Lower leg skin (tissue), 3 donors: ENCODE results near the gene MUC12.

Source experiments
- POLR2A ChIP-seq, 2 donors: fragments of 450-650 bp; IDR thresholded peaks; one replicate each; pipeline ENCODE4 v1.6.1; 2016 to 2017; ENCODE audit warnings: antibody characterized with exemption in 2 of 2, mild to moderate bottlenecking in 1 of 2, moderate library complexity in 1 of 2
- TF ChIP-seq, protein P1 (sequence below), 3 donors: fragments of 450-650 bp; IDR thresholded peaks; one replicate each; pipeline ENCODE4 v1.5.1; 2016; ENCODE audit warnings: antibody characterized with exemption in 3 of 3, mild to moderate bottlenecking in 3 of 3, moderate library complexity in 2 of 3

- TF ChIP-seq, protein P1, sequence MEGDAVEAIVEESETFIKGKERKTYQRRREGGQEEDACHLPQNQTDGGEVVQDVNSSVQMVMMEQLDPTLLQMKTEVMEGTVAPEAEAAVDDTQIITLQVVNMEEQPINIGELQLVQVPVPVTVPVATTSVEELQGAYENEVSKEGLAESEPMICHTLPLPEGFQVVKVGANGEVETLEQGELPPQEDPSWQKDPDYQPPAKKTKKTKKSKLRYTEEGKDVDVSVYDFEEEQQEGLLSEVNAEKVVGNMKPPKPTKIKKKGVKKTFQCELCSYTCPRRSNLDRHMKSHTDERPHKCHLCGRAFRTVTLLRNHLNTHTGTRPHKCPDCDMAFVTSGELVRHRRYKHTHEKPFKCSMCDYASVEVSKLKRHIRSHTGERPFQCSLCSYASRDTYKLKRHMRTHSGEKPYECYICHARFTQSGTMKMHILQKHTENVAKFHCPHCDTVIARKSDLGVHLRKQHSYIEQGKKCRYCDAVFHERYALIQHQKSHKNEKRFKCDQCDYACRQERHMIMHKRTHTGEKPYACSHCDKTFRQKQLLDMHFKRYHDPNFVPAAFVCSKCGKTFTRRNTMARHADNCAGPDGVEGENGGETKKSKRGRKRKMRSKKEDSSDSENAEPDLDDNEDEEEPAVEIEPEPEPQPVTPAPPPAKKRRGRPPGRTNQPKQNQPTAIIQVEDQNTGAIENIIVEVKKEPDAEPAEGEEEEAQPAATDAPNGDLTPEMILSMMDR (IDR thresholded peaks at IDR 0.05) = no peak
- TF ChIP-seq POLR2A (IDR thresholded peaks at IDR 0.05) = no peak
Measured at GRCh38 chr7:100971111-100972001, 2.0 kb downstream of the MUC12 start.
